HG02798 (cell line): Measurements from ENCODE around the gene MRGPRE.

Experiments
- ATAC-seq: cut with Tn5 transposase; IDR thresholded peaks from one replicate; pipeline ENCODE4 v1.9.1; 2021; ENCODE audit warnings: mild to moderate bottlenecking; ENCODE audit not compliant: unreplicated experiment, poor library complexity

The MRGPRE gene

GRCh38 chr11:3184732-3185347 lies 47.4 kb downstream of the MRGPRE start:
- no peak for ATAC-seq

- ATAC-seq, result no peak
Observed at GRCh38 chr11:3183523-3183922, 48.7 kb downstream of the MRGPRE start.

- ATAC-seq, result no peak
Observed at GRCh38 chr11:3182462-3182852, 49.8 kb downstream of the MRGPRE start.

- ATAC-seq, result no peak
Observed at GRCh38 chr11:3181725-3182461, 50.3 kb downstream of the MRGPRE start.

- ATAC-seq, result no peak
Observed at GRCh38 chr11:3180869-3181268, 51.3 kb downstream of the MRGPRE start.

- ATAC-seq, result no peak
Observed at GRCh38 chr11:3178349-3178748, 53.9 kb downstream of the MRGPRE start.

- ATAC-seq, result no peak
Observed at GRCh38 chr11:3177931-3178330, 54.3 kb downstream of the MRGPRE start.
